GM18502 (cell line): ENCODE data around the gene TNFRSF13B.
"Not testable (repeated sequence)": the region's sequence is repeated elsewhere in the genome, so short reads cannot be mapped to it uniquely, and the experiment has no call there.

ENCODE experiments used
- ATAC-seq: cut with Tn5 transposase; IDR thresholded peaks from one replicate; pipeline ENCODE4 v1.9.1; 2021; ENCODE audit warnings: mild to moderate bottlenecking; ENCODE audit not compliant: unreplicated experiment, poor library complexity

Gene TNFRSF13B

DNA sequence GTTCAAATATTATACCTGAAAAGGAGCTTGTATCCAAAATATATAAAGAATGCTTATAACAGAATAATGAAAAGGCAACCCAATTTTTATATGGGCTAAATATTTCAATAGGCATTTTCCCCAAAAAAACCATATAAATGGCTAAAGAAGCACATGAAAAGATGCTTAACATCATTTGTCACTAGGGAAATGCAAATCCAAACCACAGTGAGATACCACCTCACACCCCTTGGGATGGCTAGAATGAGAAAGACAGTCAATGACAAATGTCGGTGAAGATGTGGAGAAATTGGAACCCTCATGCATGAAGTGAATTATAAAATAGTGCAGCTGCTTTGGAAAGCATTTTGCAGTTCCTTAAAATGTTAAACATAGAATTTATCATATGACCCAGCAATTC lies 3.1 kb downstream of the TNFRSF13B start:
- no peak for ATAC-seq

GRCh38 chr17:16962804-16963203 lies 9.1 kb downstream of the TNFRSF13B start:
- no peak for ATAC-seq

- no peak for ATAC-seq
Observed at GRCh38 chr17:16961792-16962191, 10.1 kb downstream of the TNFRSF13B start.

DNA sequence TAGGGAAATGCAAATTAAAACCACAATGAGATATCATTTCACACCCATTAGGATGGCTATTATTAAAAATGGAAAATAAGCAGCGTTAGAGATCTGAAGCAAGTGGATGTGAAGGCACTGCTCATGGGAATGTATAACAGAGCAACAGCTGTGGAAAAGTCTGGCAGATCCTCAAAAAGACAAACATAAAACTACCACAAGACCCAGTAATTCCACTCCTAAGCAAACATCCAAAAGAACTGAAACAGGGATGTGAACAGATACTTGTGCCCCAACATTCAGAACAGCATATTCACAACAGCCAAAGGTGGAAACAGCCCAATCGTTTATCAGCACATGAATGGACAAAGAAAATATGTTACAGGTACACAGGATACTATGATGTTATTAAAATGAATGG lies 10.9 kb downstream of the TNFRSF13B start:
- ATAC-seq = not testable (repeated sequence)

DNA sequence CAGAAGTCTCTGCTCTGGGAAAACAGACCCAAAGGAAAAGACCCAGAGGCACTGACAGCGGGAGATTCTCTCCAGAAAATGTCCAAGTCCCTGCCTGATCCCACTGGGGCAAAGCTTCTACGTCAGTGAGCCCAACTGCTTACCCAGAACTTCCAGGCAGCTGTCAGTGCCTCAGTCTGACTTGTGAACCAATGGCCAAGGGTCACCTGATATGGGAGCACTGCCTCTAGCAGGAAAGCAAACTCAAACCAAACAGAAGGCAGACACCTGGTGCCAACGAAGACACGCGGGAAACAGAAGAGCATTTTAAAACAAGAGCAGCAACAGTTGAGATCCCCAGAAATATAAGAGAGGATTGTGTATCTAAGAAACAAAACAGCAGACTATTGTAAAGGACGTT lies 16.9 kb downstream of the TNFRSF13B start:
- ATAC-seq = not testable (repeated sequence)

DNA sequence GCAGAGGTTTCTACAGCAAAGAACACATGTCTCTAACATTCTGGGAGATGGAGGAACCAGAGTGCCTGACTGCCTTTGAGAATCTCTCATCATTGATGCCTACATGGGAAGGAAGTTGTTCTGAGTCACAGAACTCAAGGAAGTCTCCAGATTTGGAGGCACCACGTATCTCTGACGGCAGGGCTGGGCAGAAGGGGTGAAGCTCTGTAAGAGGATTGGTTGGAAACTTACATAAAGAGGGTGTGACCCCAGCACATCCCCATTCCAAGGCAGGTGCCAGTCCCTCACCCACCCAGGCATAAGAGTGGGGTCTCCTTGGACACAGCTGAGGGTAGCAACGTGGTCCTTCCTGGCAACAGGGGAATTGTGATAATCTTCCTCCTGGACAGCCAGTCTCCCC lies 17.4 kb downstream of the TNFRSF13B start:
- ATAC-seq = no peak

DNA sequence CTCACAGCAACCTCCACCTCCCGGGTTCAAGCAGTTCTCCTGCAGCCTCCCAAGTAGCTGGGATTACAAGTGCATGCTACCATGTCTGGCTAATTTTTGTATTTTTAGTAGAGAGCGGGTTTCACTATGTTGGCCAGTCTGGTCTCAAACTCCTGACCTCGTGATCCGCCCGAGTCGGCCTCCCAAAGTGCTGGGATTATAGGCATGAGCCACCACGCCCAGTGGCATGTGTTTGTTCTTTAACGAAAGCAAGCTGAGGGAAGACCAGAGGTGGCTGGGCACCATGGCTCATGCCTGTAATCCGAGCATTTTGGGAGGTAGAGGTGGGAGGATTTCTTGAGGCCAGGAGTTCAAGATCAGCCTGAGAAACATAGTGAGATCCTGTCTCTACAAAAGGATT lies 18.1 kb downstream of the TNFRSF13B start:
- ATAC-seq = no peak

GRCh38 chr17:16953347-16953746 lies 18.6 kb downstream of the TNFRSF13B start:
- no peak for ATAC-seq

- ATAC-seq = no peak
Observed at GRCh38 chr17:16952401-16952800, 19.5 kb downstream of the TNFRSF13B start.

DNA sequence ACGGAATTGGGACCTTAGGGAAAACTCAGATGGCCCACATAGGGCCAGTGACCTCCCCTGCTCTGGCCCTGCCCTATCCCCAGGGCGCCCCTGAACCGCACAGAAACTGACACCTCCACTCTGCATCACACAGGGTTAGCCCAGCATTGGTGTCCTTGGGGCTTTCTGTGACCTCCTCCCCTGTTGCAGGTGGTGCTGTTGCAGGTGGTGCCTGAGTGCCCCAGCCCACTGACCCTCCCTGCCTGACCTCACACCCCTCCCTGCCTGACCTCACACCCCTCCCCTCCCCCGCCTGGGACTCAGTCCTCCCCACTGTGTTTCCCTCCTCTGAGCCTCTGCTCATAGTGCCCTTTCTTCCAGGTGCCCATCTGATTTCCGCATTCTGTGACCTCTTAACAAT lies 21.4 kb downstream of the TNFRSF13B start:
- ATAC-seq = no peak

DNA sequence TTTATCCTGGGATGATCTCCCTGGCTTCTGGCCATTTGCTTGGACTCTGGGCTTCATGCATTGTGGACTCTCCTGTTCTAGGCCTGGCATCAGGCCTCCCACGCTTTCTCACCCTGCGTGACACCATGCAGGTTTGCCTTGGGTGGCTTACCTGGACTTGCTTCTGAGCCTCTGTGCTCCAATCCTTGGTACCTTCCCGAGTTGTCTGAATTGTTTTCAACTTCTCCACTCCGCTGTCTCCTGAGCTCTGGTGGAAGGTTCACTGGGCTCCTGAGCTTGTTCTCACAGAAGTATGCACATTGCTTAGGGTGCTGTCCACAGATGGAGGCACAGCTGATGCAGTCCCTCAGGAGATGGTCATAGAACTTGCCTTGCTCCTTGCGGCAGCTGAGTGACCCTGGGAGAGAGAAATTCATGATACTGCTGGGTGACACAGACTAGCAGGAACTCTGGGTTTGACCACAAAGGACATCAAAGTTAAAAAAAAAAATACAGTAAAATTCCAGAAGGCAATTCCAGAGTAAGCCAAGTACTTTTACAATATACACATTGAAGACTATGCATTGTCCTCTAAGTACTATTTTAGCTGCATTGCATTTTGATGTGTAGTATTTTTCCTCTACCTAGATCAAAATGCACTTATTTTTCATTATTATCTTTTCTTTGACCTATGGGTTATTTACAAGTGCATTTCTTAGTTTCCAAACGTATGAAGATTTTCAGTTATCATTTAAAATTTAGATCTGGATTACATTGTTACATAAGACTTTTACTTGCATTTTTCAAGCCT lies 23.1 kb downstream of the TNFRSF13B start:
- no peak for ATAC-seq

DNA sequence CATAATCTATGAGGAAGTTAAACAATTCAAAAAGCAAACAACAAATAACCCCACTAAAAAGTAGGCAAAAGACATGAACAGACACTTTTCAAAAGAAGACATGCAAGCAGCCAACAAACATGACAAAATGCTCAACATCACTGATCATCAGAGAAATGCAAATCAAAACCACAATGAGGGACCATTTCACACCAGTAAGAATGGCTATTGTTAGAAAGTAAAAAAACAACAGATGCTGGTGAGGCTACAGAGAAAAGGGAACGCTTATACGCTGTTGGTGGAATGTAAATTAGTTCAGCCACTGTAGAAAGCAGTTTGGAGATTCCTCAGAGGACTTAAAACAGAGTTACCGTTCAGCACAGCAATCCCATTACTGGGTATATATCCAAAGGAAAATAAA lies 24.4 kb downstream of the TNFRSF13B start:
- ATAC-seq = peak; percentile 65

- no peak for ATAC-seq
Observed at GRCh38 chr17:16945663-16946218, 26.2 kb downstream of the TNFRSF13B start.

GRCh38 chr17:16945136-16945482 lies 26.8 kb downstream of the TNFRSF13B start:
- no peak for ATAC-seq

DNA sequence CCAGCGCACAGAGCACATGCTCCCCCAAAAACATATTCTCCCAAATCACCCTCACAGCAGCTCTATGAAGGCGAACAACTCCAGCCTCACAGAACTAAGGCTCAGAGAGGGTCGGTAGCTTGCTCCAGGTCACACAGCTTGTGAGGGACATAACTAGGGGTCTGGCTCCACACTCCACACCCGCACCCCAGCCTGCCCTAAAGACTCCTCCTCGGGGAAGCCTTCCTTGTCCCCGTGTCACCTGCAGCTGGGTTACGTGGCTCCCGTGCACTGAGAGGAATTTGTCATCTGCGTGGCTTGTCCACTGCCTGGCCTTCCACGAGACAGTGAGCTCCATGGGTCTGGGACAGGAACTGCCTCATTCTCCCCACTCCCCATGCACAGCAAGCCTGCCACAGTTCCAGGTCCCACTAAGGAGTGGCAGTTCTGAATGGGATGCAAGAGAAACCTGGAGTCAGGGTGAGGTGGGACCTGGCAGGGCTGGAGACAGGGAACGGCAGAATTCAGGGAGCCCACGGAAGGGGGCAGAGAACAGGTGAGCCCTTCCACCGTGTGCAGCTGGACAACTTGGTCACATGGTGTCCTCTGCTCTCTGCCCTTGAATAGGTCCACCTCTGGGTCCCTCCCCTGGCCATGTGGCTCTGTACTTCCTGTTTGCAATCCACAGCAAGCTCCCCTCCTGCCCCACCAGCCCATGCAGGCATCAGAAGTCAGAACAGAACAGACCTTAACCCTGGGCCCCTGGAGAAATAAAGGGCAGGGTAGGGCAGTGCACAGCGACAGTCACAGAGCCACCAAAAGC lies 27.4 kb downstream of the TNFRSF13B start:
- ATAC-seq = no peak

- no peak for ATAC-seq
Observed at GRCh38 chr17:16943541-16944333, 28.2 kb downstream of the TNFRSF13B start.

- no peak for ATAC-seq
Observed at GRCh38 chr17:16943032-16943352, 28.9 kb downstream of the TNFRSF13B start.

DNA sequence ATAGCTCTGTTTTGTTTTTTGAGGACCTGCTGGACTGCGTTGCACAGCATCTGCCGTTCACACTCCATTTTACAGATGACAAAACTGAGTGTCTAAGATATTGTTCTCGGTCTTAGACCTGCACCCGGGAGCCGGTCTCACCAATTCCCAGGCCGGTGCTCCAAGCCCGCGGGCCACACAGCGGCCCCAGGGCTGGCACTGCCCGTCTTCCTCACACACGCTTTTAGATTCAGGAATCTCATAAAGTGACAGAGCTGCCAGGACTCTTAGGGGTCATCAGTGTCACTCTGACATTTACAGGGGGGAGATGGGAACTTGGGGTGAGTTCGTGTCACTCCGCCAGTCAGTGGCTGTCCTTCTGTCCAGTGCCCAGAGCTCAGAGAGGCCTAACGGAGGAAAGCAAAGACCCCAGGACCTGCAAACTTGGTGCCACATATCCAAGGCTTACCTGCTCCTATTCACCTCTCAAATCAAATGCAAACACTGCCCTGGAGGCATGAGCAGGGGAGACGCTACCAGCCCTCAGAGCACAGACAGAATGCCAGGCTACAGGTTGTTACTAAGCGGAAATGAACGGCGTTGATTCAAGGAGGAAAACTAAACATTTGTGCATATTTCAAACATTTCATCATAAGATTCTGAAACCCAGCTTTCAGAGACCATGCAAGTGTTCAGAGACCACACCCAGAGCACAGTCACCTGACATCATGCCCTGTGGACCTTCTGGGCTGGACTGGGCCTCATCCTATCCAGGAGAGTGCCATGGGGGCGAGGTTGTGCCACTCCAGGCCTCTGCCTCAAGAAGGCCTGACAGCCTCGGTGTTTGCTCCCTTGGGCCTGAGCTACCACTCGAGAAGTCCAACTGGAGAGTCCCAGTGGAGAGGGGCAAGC lies 29.5 kb downstream of the TNFRSF13B start:
- no peak for ATAC-seq

- ATAC-seq = no peak
Observed at GRCh38 chr17:16941072-16942036, 30.6 kb downstream of the TNFRSF13B start.
